ENCODE data around the gene LIPA. TPM values are rescaled to one million over a fixed set of nuclear protein-coding genes. Genes with fewer than 3 reads are reported as not detected.
"Not testable (repeated sequence)": the region's sequence is repeated elsewhere in the genome, so short reads cannot be mapped to it uniquely, and the experiment has no call there.

Gene LIPA
- total RNA-seq = 10 to 100 TPM; 20.7 to 22.5 TPM

DNA sequence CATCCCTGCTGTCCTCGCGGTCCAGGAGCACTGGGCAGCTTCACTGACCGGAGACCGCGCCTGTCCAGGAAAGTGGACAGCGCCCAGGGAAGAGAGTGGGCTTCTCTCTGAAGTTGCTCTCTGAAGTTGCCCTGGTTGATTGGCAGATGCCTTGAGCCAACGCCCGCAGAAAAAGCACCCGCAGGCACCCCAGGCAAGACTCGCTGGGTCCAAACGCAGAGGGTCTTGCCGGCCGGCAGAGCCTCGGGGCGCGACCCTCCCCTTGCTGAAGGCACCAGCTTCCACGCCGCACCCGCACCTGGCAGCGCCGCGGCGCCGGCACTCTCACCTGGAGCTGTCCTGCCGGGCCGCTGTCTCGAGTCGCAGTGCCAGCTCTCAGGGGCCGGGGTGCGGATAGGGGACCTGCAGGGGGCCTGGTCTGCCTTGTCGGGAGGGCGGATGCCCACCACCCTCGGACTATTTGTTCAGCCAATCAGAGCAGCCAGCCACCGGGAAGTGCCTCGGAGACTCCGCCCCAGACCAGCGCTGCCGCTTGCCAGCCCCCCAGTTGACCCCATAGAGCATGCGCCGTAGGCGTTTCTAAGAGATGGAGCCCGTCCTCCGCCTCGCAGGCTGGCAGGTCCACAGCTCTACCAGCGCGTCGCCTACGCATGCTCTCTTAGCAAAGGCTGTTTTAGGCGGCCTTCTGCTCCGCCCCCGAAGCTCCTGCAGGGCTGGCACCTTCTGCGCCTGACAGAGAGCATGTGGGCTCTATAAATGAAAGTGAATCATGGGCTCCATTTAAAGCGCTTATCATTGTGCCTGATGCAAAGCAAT, at the start of gene LIPA:
Gene LIPA, minus strand, starts transcription at position 367 of the 816 bp plus-strand sequence. CDS start 4,127 bp downstream, outside the sequence.
- peak within 1 kb of the TSS; percentile 67 for H3K27ac Mint-ChIP-seq
- peaks cover 18% of the 10 kb centered on the region for H3K9me3 Mint-ChIP-seq
- peaks cover 28% of the 10 kb centered on the region for H3K4me1 Mint-ChIP-seq
- peak within 1 kb of the TSS; percentile 83 for H3K4me3 Mint-ChIP-seq
- DNase-seq = peak; percentile 95
- peaks cover 29% of the 10 kb centered on the region for H3K36me3 Mint-ChIP-seq
- no peaks in the 10 kb centered on the region for H3K27me3 Mint-ChIP-seq

DNA sequence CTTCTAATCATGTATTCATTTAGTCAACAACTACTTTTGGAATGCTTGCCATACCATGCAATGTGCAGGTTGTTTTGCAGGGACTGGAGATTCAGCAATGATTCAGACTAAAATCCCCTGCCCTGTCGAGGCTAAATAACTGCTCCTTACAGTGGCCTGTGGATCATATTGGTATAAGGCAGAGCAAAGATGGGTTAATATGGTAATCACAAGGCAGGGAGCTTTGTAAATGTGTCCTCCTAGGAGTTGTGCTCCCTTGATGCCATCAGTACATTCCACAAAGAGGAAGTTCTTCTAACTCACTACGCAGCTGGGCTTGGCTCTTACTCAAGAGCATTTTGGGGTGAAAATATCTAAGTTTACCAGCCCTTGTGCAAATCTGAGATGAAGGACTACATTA, 49.7 kb upstream of the LIPA start:
- Mint-ChIP-seq H3K36me3 (peaks cover 33% of the 10 kb centered on the region), H3K9me3 (peaks cover 18% of the 10 kb centered on the region), H3K4me1 (peaks cover 37% of the 10 kb centered on the region), H3K27ac (peak overlapping the region; percentile 86), H3K27me3 (no peaks in the 10 kb centered on the region), H3K4me3 (peak overlapping the region; percentile 81)
- no peak for DNase-seq

DNA sequence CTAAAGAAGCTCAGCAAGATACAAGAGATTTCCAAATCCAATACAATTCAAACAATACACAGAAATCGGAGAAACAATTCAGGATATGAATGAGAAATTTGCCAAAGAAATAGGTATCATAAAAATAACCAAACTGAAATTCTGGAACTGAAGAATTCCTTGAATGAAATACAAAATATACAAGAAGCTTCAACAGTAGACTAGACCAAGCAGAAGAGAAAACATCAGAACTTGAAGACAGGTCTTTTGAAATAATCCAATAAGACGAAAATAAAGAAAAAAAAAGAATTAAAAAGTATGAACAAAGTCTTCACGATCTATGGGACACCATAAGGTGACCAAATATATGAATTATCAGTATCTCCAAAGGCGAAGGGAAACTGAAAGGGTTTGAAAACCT, 47.5 kb upstream of the LIPA start:
- H3K4me1 Mint-ChIP-seq = peaks cover 52% of the 10 kb centered on the region
- no peak overlapping the region for H3K27ac Mint-ChIP-seq
- no peaks in the 10 kb centered on the region for H3K27me3 Mint-ChIP-seq
- no peak overlapping the region for H3K4me3 Mint-ChIP-seq
- no peak for DNase-seq
- peaks cover 18% of the 10 kb centered on the region for H3K36me3 Mint-ChIP-seq
- H3K9me3 Mint-ChIP-seq = peaks cover 14% of the 10 kb centered on the region

DNA sequence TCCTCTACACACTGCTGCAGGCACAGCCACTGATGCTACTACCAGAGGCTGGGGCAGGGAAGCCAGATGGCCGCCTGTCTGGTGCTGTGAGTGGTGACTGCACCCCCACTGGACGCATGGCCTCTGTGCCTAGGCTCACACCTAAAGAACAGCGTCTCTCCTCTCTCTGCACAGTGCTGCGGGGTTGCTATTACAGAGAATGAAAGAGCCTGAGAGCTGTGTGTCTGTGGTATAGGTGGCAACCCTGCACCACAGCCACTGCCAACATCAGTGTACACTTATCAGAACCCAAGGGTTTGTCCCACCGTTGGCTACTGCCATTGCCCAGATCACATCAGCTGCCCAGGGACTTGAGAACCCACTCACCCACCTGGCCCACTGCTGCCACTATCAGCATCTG, 46.2 kb upstream of the LIPA start:
- H3K4me3 Mint-ChIP-seq = no peak overlapping the region
- H3K4me1 Mint-ChIP-seq = peaks cover 48% of the 10 kb centered on the region
- DNase-seq = no peak
- peaks cover 10% of the 10 kb centered on the region for H3K36me3 Mint-ChIP-seq
- H3K27me3 Mint-ChIP-seq = no peaks in the 10 kb centered on the region
- peaks cover 14% of the 10 kb centered on the region for H3K9me3 Mint-ChIP-seq
- H3K27ac Mint-ChIP-seq = no peak overlapping the region

DNA sequence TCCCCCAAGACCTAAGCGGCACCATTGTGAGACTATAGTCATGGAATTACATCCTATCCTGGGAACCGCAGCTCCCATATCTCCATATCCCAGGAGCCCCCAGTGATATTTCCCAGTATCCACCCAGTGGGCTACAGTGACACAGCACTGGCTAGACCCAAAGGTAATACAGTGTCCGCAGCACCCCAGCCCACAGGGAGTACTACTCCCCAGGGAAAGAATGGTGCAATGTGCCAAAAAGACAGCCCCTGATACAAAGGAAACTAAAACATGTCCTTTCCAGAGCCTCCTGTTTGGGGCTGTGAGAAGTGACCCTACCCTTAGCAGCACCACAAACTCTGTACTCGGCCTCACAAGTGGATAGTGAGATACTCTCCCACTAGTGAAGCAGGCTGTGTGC, 45.8 kb upstream of the LIPA start:
- H3K9me3 Mint-ChIP-seq = peaks cover 14% of the 10 kb centered on the region
- DNase-seq = no peak
- peaks cover 10% of the 10 kb centered on the region for H3K36me3 Mint-ChIP-seq
- no peaks in the 10 kb centered on the region for H3K27me3 Mint-ChIP-seq
- peaks cover 44% of the 10 kb centered on the region for H3K4me1 Mint-ChIP-seq
- H3K4me3 Mint-ChIP-seq = no peak overlapping the region
- H3K27ac Mint-ChIP-seq = no peak overlapping the region

DNA sequence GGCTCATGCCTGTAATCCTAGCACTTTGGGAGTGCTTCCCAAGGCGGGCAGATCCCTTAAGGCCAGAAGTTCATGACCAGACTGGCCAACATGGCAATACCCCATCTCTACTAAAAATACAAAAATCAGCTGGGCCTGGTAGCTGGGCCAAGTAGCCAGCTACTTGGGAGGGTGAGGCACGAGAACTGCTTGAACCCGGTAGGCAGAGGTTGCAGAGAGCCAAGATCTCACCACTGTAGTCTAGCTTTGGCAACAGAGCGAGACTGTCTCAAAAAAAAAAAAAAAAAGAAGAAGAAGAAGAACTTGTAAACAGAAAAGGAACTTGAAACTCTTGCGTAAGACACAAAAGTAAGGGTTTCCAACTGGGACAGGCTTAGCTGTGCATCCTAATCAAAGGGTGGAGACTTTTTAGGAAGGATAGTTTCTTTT, 44.7 kb upstream of the LIPA start:
- Mint-ChIP-seq H3K4me1 (peaks cover 32% of the 10 kb centered on the region), H3K36me3 (peaks cover 10% of the 10 kb centered on the region), H3K27ac (peak overlapping the region; percentile 80), H3K4me3 (peak overlapping the region; percentile 7), H3K9me3 (peaks cover 14% of the 10 kb centered on the region), H3K27me3 (no peaks in the 10 kb centered on the region)
- no peak for DNase-seq

DNA sequence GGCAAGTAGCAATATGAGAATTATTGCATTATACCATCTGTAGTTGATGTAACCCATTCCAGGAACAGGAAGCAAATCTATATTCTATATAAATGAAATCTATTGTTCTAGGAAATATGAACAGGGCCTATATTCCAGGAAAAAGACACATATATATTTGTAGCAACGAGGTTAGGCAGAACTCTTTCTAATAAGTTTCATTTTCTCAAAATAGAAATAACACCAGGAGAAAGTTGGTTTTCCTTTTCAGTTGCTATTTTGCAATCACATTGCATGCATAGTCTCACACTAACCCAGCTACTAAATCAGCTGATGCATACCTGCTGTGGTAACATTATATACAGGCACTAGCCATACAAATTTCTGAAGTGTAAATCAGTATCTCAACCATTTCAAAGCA, 44.0 kb upstream of the LIPA start:
- peak overlapping the region; percentile 80 for H3K27ac Mint-ChIP-seq
- peak overlapping the region; percentile 7 for H3K4me3 Mint-ChIP-seq

DNA sequence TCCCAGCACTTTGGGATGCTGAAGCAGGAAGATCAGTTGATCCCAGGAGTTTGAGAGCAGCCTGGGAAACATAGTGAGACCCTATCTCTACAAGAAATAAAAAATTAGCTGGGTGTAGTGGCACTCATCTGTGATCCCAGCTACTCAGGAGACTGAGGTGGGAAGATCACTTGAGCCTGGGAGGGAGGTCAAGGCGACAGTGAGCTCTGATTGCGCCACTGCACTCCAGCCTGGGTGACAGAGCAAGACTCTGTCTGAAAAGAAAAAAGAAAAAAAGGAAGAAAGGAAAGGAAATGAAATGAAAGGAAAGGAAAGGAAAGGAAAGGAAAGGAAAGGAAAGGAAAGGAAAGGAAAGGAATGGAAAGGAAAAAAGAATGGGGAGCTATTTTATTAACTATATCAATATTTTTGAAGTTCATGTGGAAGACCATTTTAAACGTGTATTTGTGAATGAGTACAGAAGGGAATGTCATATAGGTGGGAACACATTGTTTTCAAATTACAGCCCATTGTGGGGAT, 43.2 kb upstream of the LIPA start:
- H3K9me3 Mint-ChIP-seq = peaks cover 12% of the 10 kb centered on the region
- no peak for DNase-seq
- peaks cover 28% of the 10 kb centered on the region for H3K4me1 Mint-ChIP-seq
- H3K4me3 Mint-ChIP-seq = peak overlapping the region; percentile 27
- H3K36me3 Mint-ChIP-seq = peaks cover 10% of the 10 kb centered on the region
- H3K27ac Mint-ChIP-seq = peak overlapping the region; percentile 84
- H3K27me3 Mint-ChIP-seq = no peaks in the 10 kb centered on the region

More for the DNA sequence above, 44.0 kb upstream of the LIPA start:
- DNase-seq = no peak
- no peaks in the 10 kb centered on the region for H3K27me3 Mint-ChIP-seq
- peaks cover 12% of the 10 kb centered on the region for H3K9me3 Mint-ChIP-seq
- peaks cover 10% of the 10 kb centered on the region for H3K36me3 Mint-ChIP-seq
- peaks cover 28% of the 10 kb centered on the region for H3K4me1 Mint-ChIP-seq

DNA sequence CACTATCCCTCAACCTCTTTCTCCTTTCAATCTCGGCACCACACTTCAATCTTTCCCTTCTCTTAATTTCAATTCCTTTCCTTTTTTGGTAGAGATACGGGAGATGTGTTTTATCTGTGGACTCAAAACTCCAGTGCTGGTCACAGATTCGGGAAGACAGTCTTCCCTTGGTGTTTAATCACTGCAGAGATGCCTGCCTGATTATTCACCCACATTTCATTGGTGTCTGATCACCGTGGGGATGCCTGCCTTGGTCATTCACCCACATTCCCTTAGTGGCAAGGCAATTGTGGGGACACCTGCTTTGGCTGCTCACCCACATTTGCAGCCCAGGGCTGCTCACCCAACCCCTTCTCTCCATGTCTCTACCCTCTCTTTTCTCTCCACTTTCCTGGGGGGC, 33.7 kb upstream of the LIPA start:
- not testable (repeated sequence) for DNase-seq, H3K36me3 Mint-ChIP-seq, H3K4me1 Mint-ChIP-seq, H3K4me3 Mint-ChIP-seq, H3K9me3 Mint-ChIP-seq, H3K27me3 Mint-ChIP-seq, H3K27ac Mint-ChIP-seq

DNA sequence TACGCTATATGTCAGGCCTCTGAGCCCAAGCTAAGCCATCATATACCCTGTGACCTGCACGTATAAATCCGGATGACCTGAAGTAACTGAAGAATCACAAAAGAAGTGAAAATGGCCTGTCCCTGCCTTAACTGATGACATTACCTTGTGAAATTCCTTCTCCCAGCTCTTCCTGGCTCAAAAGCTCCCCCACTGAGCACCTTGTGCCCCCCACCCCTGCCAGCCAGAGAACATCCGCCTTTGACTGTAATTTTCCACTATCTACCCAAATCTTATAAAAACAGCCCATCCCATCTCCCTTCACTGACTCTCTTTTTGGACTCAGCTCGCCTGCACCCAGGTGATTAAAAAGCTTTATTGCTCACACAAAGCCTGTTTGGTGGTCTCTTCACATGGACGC, 33.1 kb upstream of the LIPA start:
- not testable (repeated sequence) for H3K9me3 Mint-ChIP-seq, H3K4me1 Mint-ChIP-seq, H3K27me3 Mint-ChIP-seq, H3K36me3 Mint-ChIP-seq, DNase-seq, H3K4me3 Mint-ChIP-seq, H3K27ac Mint-ChIP-seq

DNA sequence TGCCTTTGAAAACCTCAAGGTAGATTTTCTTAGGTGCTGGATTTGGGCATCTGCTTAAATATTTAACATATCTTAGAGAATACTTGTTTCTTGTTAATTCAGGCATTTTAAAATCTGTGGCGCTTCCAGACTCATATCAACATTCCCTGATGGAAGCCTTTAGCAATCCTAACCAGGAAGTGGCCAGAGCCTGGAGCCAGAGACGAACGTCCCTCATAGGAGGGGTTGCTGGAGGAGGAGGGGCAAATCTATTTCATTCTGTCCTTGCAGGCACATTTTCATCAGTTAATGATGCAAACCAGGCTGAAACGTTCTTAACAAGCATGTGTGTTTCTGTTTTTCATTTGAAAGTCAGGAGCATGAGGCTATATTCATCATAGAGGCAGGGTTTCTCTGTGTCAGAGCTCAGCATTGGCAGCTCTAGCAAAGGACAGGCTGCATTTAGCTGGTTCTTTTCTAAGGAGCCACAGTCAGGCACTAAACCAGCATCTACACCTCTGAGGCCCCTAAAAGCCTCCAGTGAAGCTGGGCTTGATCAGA, 32.4 kb upstream of the LIPA start:
- Mint-ChIP-seq H3K4me1 (no peaks in the 10 kb centered on the region), H3K27me3 (peaks cover 9% of the 10 kb centered on the region), H3K4me3 (no peak overlapping the region), H3K36me3 (no peaks in the 10 kb centered on the region), H3K9me3 (peaks cover 3% of the 10 kb centered on the region), H3K27ac (no peak overlapping the region)
- DNase-seq = no peak

DNA sequence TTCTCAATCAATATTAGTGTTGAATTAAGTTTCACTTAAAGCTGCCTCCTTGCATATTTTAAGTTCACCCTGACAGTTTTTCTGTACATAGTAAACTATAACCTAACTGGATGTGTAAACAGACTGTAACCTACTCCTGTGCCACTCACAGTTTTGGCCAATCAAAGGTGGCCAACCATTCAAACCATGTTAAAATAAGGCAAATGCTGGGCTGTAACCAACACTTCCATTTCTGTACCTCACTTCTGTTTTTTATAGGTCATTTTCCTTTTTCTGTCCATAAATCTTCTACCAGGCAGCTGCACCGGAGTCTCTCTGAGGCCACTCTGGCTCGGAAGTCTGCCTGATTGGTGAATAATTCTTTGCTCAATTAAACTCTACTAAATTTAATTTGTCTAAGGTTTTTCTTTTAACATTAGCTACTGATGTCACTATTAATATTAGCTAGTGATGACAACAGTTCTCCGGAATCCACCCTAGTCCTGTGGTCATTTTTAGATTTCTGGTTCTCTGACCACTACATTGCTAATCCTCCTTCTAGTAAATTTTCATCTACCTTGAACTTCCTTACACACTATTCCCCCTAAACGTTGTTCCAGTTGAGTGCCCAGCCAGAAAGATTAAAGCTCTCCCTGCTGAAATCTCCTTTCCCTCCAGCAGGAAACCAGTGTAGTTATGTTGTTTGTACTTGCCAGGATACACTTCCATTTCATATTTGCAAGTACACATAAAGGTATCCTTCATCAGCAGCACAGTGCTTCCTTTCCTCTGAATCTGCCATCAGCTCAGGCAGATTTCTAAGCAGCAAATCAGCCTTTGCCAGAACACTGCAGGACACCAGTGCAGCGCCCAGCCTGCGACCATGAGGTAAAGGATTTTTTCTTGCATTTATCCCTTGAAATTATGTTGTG, 31.7 kb upstream of the LIPA start:
- H3K9me3 Mint-ChIP-seq = peaks cover 3% of the 10 kb centered on the region
- no peak overlapping the region for H3K27ac Mint-ChIP-seq
- no peaks in the 10 kb centered on the region for H3K4me1 Mint-ChIP-seq
- H3K36me3 Mint-ChIP-seq = no peaks in the 10 kb centered on the region
- peaks cover 9% of the 10 kb centered on the region for H3K27me3 Mint-ChIP-seq
- no peak for DNase-seq
- H3K4me3 Mint-ChIP-seq = no peak overlapping the region

DNA sequence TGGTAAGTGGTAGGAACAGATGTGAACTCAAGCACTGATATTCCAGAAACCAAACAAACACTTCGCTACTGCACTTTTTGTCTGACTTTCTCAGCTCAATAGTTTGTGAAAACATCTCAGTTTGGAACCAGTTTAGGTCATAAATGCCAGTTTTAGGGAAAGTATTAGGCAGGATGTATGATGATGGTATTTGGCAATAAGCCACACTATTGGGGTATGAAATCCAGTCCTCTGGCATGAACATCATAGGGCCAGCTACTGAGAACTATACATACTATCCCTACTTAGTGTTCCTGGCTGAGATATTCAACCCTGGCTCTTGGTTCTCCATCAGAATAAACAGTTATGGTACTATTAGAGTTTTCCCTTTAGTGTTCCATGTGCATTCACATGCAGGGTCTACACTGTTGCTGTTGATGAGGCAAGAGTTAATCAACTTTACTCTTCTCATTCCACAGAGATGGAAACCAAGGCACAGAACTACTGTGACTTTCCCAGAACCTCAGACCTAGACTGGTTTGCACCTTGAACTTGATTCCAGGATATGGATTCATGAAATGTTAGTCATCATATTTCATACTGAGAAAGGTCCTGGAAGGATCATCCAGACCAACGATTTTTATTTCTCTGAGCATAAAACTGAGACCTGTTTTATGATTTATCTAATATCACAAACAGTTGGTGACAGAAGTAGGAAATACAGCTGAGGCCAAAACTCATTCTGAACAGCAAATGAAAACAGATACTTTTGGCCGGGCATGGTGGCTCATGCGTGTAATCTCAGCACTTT, 30.2 kb upstream of the LIPA start:
- no peak overlapping the region for H3K27ac Mint-ChIP-seq
- H3K27me3 Mint-ChIP-seq = peaks cover 9% of the 10 kb centered on the region
- H3K9me3 Mint-ChIP-seq = peaks cover 3% of the 10 kb centered on the region
- H3K4me3 Mint-ChIP-seq = no peak overlapping the region
- H3K4me1 Mint-ChIP-seq = no peaks in the 10 kb centered on the region
- DNase-seq = no peak
- no peaks in the 10 kb centered on the region for H3K36me3 Mint-ChIP-seq

DNA sequence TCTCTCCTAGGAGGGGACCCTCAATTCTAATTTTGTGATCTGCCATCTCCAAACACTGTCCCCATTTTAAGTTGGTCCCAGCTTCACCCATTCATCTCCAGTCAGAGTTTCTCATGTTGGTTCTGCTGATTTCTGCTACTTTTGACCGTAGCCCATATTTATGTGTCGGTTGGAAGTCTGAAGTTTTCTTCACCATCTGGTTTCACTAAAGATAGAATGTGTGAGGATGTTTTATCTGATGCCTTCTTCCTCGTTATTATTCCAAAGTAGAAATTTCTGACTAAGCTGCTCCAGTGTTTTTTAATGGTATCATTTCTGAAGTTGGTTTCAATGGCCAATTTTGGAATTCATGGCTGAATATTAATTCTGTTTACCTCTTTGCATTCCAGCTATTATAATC, 28.9 kb upstream of the LIPA start:
- H3K9me3 Mint-ChIP-seq = no peaks in the 10 kb centered on the region
- no peak for DNase-seq
- H3K4me3 Mint-ChIP-seq = no peak overlapping the region
- no peak overlapping the region for H3K27ac Mint-ChIP-seq
- no peaks in the 10 kb centered on the region for H3K4me1 Mint-ChIP-seq
- H3K36me3 Mint-ChIP-seq = no peaks in the 10 kb centered on the region
- no peaks in the 10 kb centered on the region for H3K27me3 Mint-ChIP-seq

Data from activated naive CD8-positive, alpha-beta T cell treated with anti-CD3 and anti-CD28 coated beads for 36 hours (primary cell).